Ovary (tissue), 9 donors: ENCODE measurements around the gene LRMDA. TPM values are rescaled to one million over a fixed set of nuclear protein-coding genes. Genes with fewer than 3 reads are reported as not detected.
A peak's percentile ranks its signal among the peaks of the same experiment; 100 is the strongest.

ENCODE experiments used
- DNase-seq, 5 donors: peaks; one replicate each; pipeline ENCODE4 v3.0.0-alpha.2; 2019 to 2020
- H3K27ac ChIP-seq, 2 donors: fragments of 200-600 bp; one replicate each; pipeline versions ENCODE4 v1.5.1 to v1.8.0; 2019 to 2022
- H3K27me3 ChIP-seq: fragments of 200-600 bp; one replicate; pipeline ENCODE4 v1.8.0; 2022
- H3K36me3 ChIP-seq: fragments of 200-600 bp; sonication (generic); one replicate; pipeline ENCODE4 v1.5.1; 2019
- H3K4me1 ChIP-seq: one replicate; pipeline ENCODE4 v1.8.1; 2013; ENCODE audit warnings: mild to moderate bottlenecking, moderate library complexity; ENCODE audit not compliant: insufficient read depth
- H3K4me3 ChIP-seq: fragments of 200-600 bp; sonication (generic); one replicate; pipeline ENCODE4 v1.5.1; 2017
- H3K9me3 ChIP-seq, 2 donors: fragments of 200-600 bp in 1 of 2; sonication (generic) in 1 of 2; one replicate each; pipeline versions ENCODE4 v1.5.1 to v1.8.1; 2013 to 2019; ENCODE audit warnings: mild to moderate bottlenecking in 1 of 2, moderate library complexity in 1 of 2
- EP300 ChIP-seq: sonication (generic); formaldehyde crosslinking; IDR thresholded peaks from one replicate; pipeline ENCODE4 v1.6.1; 2017; ENCODE audit warnings: antibody characterized with exemption
- POLR2A ChIP-seq: fragments of 450-650 bp; IDR thresholded peaks from one replicate; pipeline ENCODE4 v1.6.1; 2017; ENCODE audit warnings: antibody characterized with exemption, mild to moderate bottlenecking, moderate library complexity
- WGBS, 3 donors: extraction: QIAGEN DNeasy Blood & Tissue Kit in 1 of 3; methylation state at CpG; one replicate each; pipeline versions ENCODE4 v1.1.5 to v1.1.7; 2013 to 2017; 5-methylcytosine and 5-hydroxymethylcytosine counted together
- intact Hi-C, 4 donors: fragments of 100-400 bp; cut with DNase I; formaldehyde crosslinking; loops; one replicate each; pipeline versions ENCODE4 v1.11.0 to v1.15.1; 2022 to 2023
- polyA plus RNA-seq, 2 donors: library from polyadenylated mRNA; stranded (reverse); fragments of 200-250 nt in 1 of 2; fragments of 350-450 nt in 1 of 2; fragmentation: Illumina TruSeq in 1 of 2; extraction: RNeasy Lipid Tissue Mini Kit (QIAGEN cat#74804) in 1 of 2; gene quantifications; one replicate each; pipeline ENCODE4 v1.2.3, GENCODE V29; 2013 to 2014
- total RNA-seq, 7 donors: library from RNA; depleted of rRNA in 2 of 7; stranded (reverse); fragments of >200 nt in 2 of 7; fragmentation: NEBNext Ultra II Directional in 3 of 7; extraction: Animal tissue kit (Norgen Biotek cat#: 25700) in 3 of 7; gene quantifications; one replicate each; pipeline versions ENCODE4 v1.1.0 to v1.2.4, GENCODE V29; 2016 to 2023
- TF ChIP-seq, protein P1 (sequence below), 3 donors: fragments of 450-650 bp in 2 of 3; fragments of 200-600 bp in 1 of 3; IDR thresholded peaks; one replicate each; pipeline versions ENCODE4 v1.5.1 to v1.8.0; 2016 to 2022; ENCODE audit warnings: antibody characterized with exemption in 3 of 3, mild to moderate bottlenecking in 1 of 3
- donor health status: DM: no; HTN: no; CAD: no; lungs with moderate emphysema.
- donor health status: DM: no; HTN: no; CAD: no.
- donor health status: Bipolar disorder and iron deficiency.
- donor health status: DM: yes; HTN: yes; CAD: no.
- donor health status: DM: no; HTN: no; CAD: no.
- donor health status: DM: yes; HTN: yes; CAD: no.

The LRMDA gene
- total and polyA plus RNA-seq, 9 donors: 14.8 to 30.7 (median 22.9) TPM

GRCh38 chr10:76035206-76036110 lies 604.0 kb downstream of the LRMDA start:
- Histone ChIP-seq H3K27ac (no peak overlapping the region), H3K36me3 (no peaks in the 10 kb centered on the region), H3K9me3 (no peaks in the 10 kb centered on the region), H3K4me1 (peaks cover 6% of the 10 kb centered on the region), H3K4me3 (no peak overlapping the region), H3K27me3 (no peaks in the 10 kb centered on the region)
- 82 to 87% (median 86%) methylated on average over 20 of the region's 20 CpGs for WGBS, 3 donors
- intact Hi-C loops: loop anchor here (2.0 to 10.0 kb wide), 7 partner anchors 269 to 969 kb away; partner anchors contain the start of gene ZNF503 (in 1 of the 4)
- no peak for DNase-seq
- TF ChIP-seq, protein P1, sequence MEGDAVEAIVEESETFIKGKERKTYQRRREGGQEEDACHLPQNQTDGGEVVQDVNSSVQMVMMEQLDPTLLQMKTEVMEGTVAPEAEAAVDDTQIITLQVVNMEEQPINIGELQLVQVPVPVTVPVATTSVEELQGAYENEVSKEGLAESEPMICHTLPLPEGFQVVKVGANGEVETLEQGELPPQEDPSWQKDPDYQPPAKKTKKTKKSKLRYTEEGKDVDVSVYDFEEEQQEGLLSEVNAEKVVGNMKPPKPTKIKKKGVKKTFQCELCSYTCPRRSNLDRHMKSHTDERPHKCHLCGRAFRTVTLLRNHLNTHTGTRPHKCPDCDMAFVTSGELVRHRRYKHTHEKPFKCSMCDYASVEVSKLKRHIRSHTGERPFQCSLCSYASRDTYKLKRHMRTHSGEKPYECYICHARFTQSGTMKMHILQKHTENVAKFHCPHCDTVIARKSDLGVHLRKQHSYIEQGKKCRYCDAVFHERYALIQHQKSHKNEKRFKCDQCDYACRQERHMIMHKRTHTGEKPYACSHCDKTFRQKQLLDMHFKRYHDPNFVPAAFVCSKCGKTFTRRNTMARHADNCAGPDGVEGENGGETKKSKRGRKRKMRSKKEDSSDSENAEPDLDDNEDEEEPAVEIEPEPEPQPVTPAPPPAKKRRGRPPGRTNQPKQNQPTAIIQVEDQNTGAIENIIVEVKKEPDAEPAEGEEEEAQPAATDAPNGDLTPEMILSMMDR (IDR thresholded peaks at IDR 0.05): no peak
- TF ChIP-seq POLR2A (no peak), EP300 (no peak)

- intact Hi-C loops: loop anchor here (2.0 to 10.0 kb wide), 7 partner anchors 268 to 968 kb away; partner anchors contain the start of gene ZNF503 (in 1 of the 4)
- Histone ChIP-seq H3K36me3 (no peaks in the 10 kb centered on the region), H3K4me3 (no peak overlapping the region), H3K9me3 (no peaks in the 10 kb centered on the region), H3K4me1 (peaks cover 6% of the 10 kb centered on the region), H3K27ac (no peak overlapping the region), H3K27me3 (no peaks in the 10 kb centered on the region)
- TF ChIP-seq, protein P1 (IDR thresholded peaks at IDR 0.05): peak; percentile 75 to 89 (median 76)
- no peak for TF ChIP-seq EP300
- DNase-seq: peak; percentile 74 to 87 (median 86)
- 33 to 39% (median 34%) methylated on average over 18 of the region's 18 CpGs for WGBS, 3 donors
Measured at GRCh38 chr10:76036111-76036940, 604.9 kb downstream of the LRMDA start.

DNA sequence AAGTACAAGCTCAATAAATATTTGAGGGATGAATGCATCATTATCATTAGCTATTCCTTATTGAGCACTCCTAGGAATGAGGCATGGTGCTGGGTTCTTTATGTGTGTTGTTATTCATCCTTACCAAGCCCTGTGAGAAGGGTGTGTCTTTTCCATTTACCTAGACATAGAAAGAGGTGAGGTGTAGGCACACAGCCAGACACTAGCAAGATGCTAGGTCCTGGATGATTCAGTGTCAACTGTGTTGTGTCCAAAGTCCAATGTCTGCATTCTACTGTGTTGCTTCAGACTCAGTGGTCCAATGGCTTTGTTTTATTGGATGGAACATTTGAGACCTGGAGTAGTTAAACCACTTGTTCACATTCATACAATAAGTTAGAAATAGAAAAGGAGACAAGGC lies 605.5 kb downstream of the LRMDA start:
- Histone ChIP-seq H3K4me1 (peaks cover 7% of the 10 kb centered on the region), H3K27ac (no peak overlapping the region), H3K36me3 (no peaks in the 10 kb centered on the region), H3K9me3 (no peaks in the 10 kb centered on the region), H3K27me3 (no peaks in the 10 kb centered on the region), H3K4me3 (no peak overlapping the region)
- DNase-seq: no peak
- TF ChIP-seq, protein P1 (IDR thresholded peaks at IDR 0.05): no peak
- TF ChIP-seq EP300: no peak
- intact Hi-C loops: loop anchor here (2.0 to 10.0 kb wide), 7 partner anchors 268 to 968 kb away; partner anchors contain the start of gene ZNF503 (in 1 of the 4)

DNA sequence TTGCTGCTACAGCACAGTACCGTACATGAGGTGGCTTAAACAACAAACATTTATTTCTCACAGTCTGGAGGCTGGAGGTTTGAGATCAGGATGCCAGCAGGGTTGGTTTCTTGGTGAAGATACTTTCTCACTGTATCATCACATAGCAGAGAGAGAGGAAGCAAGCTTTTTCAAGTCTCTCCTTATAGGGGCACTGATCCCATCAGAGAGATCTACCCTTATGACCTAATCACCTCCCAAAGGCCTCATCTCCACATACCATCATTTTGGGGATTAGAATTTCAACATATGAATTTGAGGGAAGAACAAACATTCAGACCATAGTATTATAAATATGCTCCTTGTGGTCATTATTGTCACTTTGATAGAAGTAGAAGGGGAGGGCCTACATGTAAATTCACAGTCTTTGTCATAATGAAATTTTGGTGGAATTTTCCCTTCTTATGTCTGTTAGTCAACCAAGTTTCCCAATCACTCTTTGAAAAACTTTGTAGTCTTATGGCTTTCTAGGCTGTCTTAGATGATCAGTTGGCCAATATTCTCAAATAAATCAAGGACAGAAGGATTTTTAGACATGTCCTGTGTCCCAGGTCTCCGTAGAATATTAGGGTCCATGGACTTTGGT lies 606.2 kb downstream of the LRMDA start:
- no peak overlapping the region for H3K27ac ChIP-seq
- intact Hi-C loops: loop anchor here (2.0 to 10.0 kb wide), 7 partner anchors 267 to 967 kb away; partner anchors contain the start of gene ZNF503 (in 1 of the 4)

More for the DNA sequence above, 606.2 kb downstream of the LRMDA start:
- WGBS, 3 donors: 91 to 96% (median 95%) methylated on average over 2 of the region's 2 CpGs
- Histone ChIP-seq H3K36me3 (no peaks in the 10 kb centered on the region), H3K4me1 (peaks cover 7% of the 10 kb centered on the region), H3K9me3 (no peaks in the 10 kb centered on the region), H3K4me3 (no peak overlapping the region), H3K27me3 (no peaks in the 10 kb centered on the region)
- TF ChIP-seq EP300: no peak
- TF ChIP-seq, protein P1 (IDR thresholded peaks at IDR 0.05): no peak
- TF ChIP-seq POLR2A: no peak
- no peak for DNase-seq
